IMR-90 (cell line): Measurements from ENCODE around the gene HDC. TPM values are rescaled to one million over a fixed set of nuclear protein-coding genes. Genes with fewer than 3 reads are reported as not detected.

Experiments
- ATAC-seq: fragments of 200-7000 bp; cut with Tn5 transposase; 2 replicates; pipeline ENCODE4 v1.9.1; 2020; ENCODE audit warnings: low read depth, mild to moderate bottlenecking, moderate library complexity
- BruUV-seq: library from RNA; stranded (reverse); fragments of 400-500 nt; replicated peaks from 2 replicates; lab custom pipeline; 2021; lab: Mats Ljungman, UMichigan
- CTCF ChIA-PET: fragments of 300-600 bp; formaldehyde crosslinking; extraction: SDS; loops from one replicate; lab custom pipeline; 2021; ENCODE audit warnings: antibody characterized with exemption; lab: Yijun Ruan, JAX
- POLR2A ChIA-PET: fragments of 300-600 bp; sonication (Branson Sonifier 250); formaldehyde crosslinking; loops from one replicate; lab custom pipeline; 2022; ENCODE audit warnings: antibody characterized with exemption; ENCODE audit not compliant: unreplicated experiment; lab: Charles Lee
- DNase-seq: peaks from one replicate; pipeline ENCODE4 v3.0.0; 2013
- H2AFZ ChIP-seq: replicated peaks from 2 replicates; pipeline ENCODE3; 2013; ENCODE audit warnings: low read length, mild to moderate bottlenecking; ENCODE audit not compliant: poor library complexity
- H2AK5ac ChIP-seq: 2 replicates; pipeline ENCODE4 v1.6.1; 2013; ENCODE audit warnings: low read depth, low read length, inconsistent platforms
- H2AK9ac ChIP-seq: replicated peaks from 2 replicates; pipeline ENCODE3; 2013; ENCODE audit warnings: mild to moderate bottlenecking, low read depth, low read length, moderate library complexity; ENCODE audit not compliant: poor library complexity
- H2BK120ac ChIP-seq: 2 replicates; pipeline ENCODE4 v1.6.1; 2013; ENCODE audit warnings: low read depth, low read length, inconsistent platforms
- H2BK15ac ChIP-seq: 3 replicates; pipeline ENCODE4 v1.6.1; 2013; ENCODE audit warnings: low read depth, low read length, inconsistent platforms
- H2BK20ac ChIP-seq: 2 replicates; pipeline ENCODE4 v1.6.1; 2013; ENCODE audit warnings: low read depth, mild to moderate bottlenecking, inconsistent platforms, low read length, moderate library complexity
- H2BK5ac ChIP-seq: 2 replicates; pipeline ENCODE4 v1.6.1; 2013; ENCODE audit warnings: mild to moderate bottlenecking, low read depth, low read length, inconsistent platforms; ENCODE audit not compliant: poor library complexity, severe bottlenecking
- H3K14ac ChIP-seq: replicated peaks from 2 replicates; pipeline ENCODE4 v1.6.1; 2013; ENCODE audit warnings: low read depth, low read length, inconsistent platforms
- H3K18ac ChIP-seq: 2 replicates; pipeline ENCODE4 v1.6.1; 2013; ENCODE audit warnings: low read depth, low read length, control low read depth
- H3K23ac ChIP-seq: 2 replicates; pipeline ENCODE4 v1.6.1; 2013; ENCODE audit warnings: low read depth, low read length, inconsistent platforms
- H3K27ac ChIP-seq: 2 replicates; pipeline ENCODE4 v1.5.1; 2013; ENCODE audit warnings: mild to moderate bottlenecking, control low read depth, low read length; ENCODE audit not compliant: insufficient read depth
- H3K27me3 ChIP-seq: 2 replicates; pipeline ENCODE4 v1.6.1; 2013; ENCODE audit warnings: low read length; ENCODE audit not compliant: control insufficient read depth, insufficient read depth
- H3K36me3 ChIP-seq: 2 replicates; pipeline ENCODE4 v1.6.1; 2013; ENCODE audit warnings: low read length, mixed read lengths; ENCODE audit not compliant: control insufficient read depth, insufficient read depth
- H3K4ac ChIP-seq: 2 replicates; pipeline ENCODE4 v1.6.1; 2013; ENCODE audit warnings: low read depth, low read length, inconsistent platforms
- H3K4me1 ChIP-seq: 2 replicates; pipeline ENCODE4 v1.6.1; 2013; ENCODE audit warnings: low read length, mixed read lengths; ENCODE audit not compliant: control insufficient read depth, insufficient read depth
- H3K4me2 ChIP-seq: 2 replicates; pipeline ENCODE4 v1.6.1; 2013; ENCODE audit warnings: low read depth, mild to moderate bottlenecking, control low read depth, low read length, moderate library complexity
- H3K4me3 ChIP-seq: 2 replicates; pipeline ENCODE4 v1.5.1; 2013; ENCODE audit warnings: low read depth, mild to moderate bottlenecking, control low read depth, low read length, moderate library complexity; ENCODE audit not compliant: insufficient read depth
- H3K56ac ChIP-seq: 2 replicates; pipeline ENCODE4 v1.6.1; 2013; ENCODE audit warnings: low read length, inconsistent platforms; ENCODE audit not compliant: insufficient read depth; ENCODE audit errors: extremely low read depth
- H3K79me1 ChIP-seq, 2 experiments: 2 replicates each; pipeline ENCODE4 v1.6.1; 2013; ENCODE audit warnings: low read length in 2 of 2, inconsistent platforms in 1 of 2, low read depth in 1 of 2
- H3K9ac ChIP-seq: 2 replicates; pipeline ENCODE4 v1.6.1; 2013; ENCODE audit warnings: low read depth, low read length, control low read depth
- H3K9me1 ChIP-seq: 2 replicates; pipeline ENCODE4 v1.6.1; 2013; ENCODE audit warnings: low read length, inconsistent platforms; ENCODE audit not compliant: insufficient read depth
- H3K9me3 ChIP-seq: 2 replicates; pipeline ENCODE4 v1.6.1; 2013; ENCODE audit warnings: low read length; ENCODE audit not compliant: control insufficient read depth, insufficient read depth
- H4K20me1 ChIP-seq: 2 replicates; pipeline ENCODE4 v1.6.1; 2013; ENCODE audit warnings: low read length, inconsistent platforms; ENCODE audit not compliant: insufficient read depth
- H4K5ac ChIP-seq: 2 replicates; pipeline ENCODE4 v1.6.1; 2013; ENCODE audit warnings: mild to moderate bottlenecking, low read depth, low read length, control low read depth
- H4K8ac ChIP-seq, 2 experiments: 2 replicates each; pipeline ENCODE4 v1.6.1; 2013; ENCODE audit warnings: low read depth in 2 of 2, low read length in 2 of 2, control low read depth in 1 of 2, inconsistent platforms in 1 of 2
- H4K91ac ChIP-seq: 2 replicates; pipeline ENCODE4 v1.6.1; 2013; ENCODE audit warnings: low read depth, low read length, inconsistent platforms; ENCODE audit not compliant: insufficient read depth
- BHLHE40 ChIP-seq: fragments of 150-350 bp; IDR thresholded peaks from 2 replicates; pipeline ENCODE4 v1.6.1; 2016; ENCODE audit warnings: mild to moderate bottlenecking, low read depth, low read length
- CEBPB ChIP-seq: IDR thresholded peaks from 2 replicates; pipeline ENCODE4 v1.6.1; 2012; ENCODE audit warnings: low read depth, low read length, improper control_type of control experiment
- CHD1 ChIP-seq: IDR thresholded peaks from 2 replicates; pipeline ENCODE4 v1.6.1; 2012; ENCODE audit warnings: low read depth, low read length, improper control_type of control experiment
- CTCF ChIP-seq: conservative IDR thresholded peaks from 2 replicates; pipeline ENCODE4 v1.5.1; 2012; ENCODE audit warnings: mild to moderate bottlenecking, low read depth, low read length, improper control_type of control experiment
- ELK1 ChIP-seq: fragments of 150-350 bp; IDR thresholded peaks from 2 replicates; pipeline ENCODE4 v1.6.1; 2016; ENCODE audit warnings: low read depth, mild to moderate bottlenecking, low read length, moderate library complexity, borderline replicate concordance
- FOS ChIP-seq: fragments of 150-350 bp; IDR thresholded peaks from 2 replicates; pipeline ENCODE4 v1.6.1; 2016; ENCODE audit warnings: low read depth, low read length
- MAFK ChIP-seq: IDR thresholded peaks from 2 replicates; pipeline ENCODE4 v1.6.1; 2012; ENCODE audit warnings: low read depth, low read length, improper control_type of control experiment
- MAZ ChIP-seq: IDR thresholded peaks from 2 replicates; pipeline ENCODE4 v1.6.1; 2012; ENCODE audit warnings: low read depth, mild to moderate bottlenecking, low read length, improper control_type of control experiment, moderate library complexity, borderline replicate concordance
- MXI1 ChIP-seq: IDR thresholded peaks from 2 replicates; pipeline ENCODE4 v1.6.1; 2012; ENCODE audit warnings: low read depth, mild to moderate bottlenecking, low read length, moderate library complexity, borderline replicate concordance
- NFE2L2 ChIP-seq: fragments of 150-350 bp; IDR thresholded peaks from 2 replicates; pipeline ENCODE4 v1.6.1; 2016; ENCODE audit warnings: low read depth, mild to moderate bottlenecking, low read length
- POLR2A ChIP-seq: IDR thresholded peaks from 2 replicates; pipeline ENCODE4 v1.6.1; 2012; ENCODE audit warnings: mild to moderate bottlenecking, low read depth, low read length
- RAD21 ChIP-seq: IDR thresholded peaks from 2 replicates; pipeline ENCODE4 v1.6.1; 2012; ENCODE audit warnings: low read length, improper control_type of control experiment
- RCOR1 ChIP-seq: IDR thresholded peaks from 2 replicates; pipeline ENCODE4 v1.6.1; 2012; ENCODE audit warnings: mild to moderate bottlenecking, low read length, improper control_type of control experiment; ENCODE audit not compliant: insufficient replicate concordance
- RFX5 ChIP-seq: IDR thresholded peaks from 2 replicates; pipeline ENCODE4 v1.8.0; 2012; ENCODE audit warnings: low read depth, mild to moderate bottlenecking, low read length, moderate library complexity
- SMC3 ChIP-seq: fragments of 150-350 bp; IDR thresholded peaks from 2 replicates; pipeline ENCODE4 v1.6.1; 2016; ENCODE audit warnings: low read depth, mild to moderate bottlenecking, antibody characterized with exemption, low read length, moderate library complexity
- WGBS, 2 experiments: methylation state at CpG; one replicate each; pipeline versions ENCODE4 v1.1.5 to v1.1.7; 2013; ENCODE audit warnings: missing lambda C conversion rate in 2 of 2; ENCODE audit not compliant: insufficient read length in 1 of 2; ENCODE audit errors: extremely low coverage in 2 of 2; 5-methylcytosine and 5-hydroxymethylcytosine counted together
- dilution Hi-C: fragments of 300-500 bp; cut with HindIII; formaldehyde crosslinking; loops from one replicate; pipeline ENCODE4 v1.14.3; 2018; ENCODE audit warnings: low sequenced_read_pairs; ENCODE audit not compliant: unreplicated experiment
- in situ Hi-C: fragments of 300-500 bp; cut with MboI; formaldehyde crosslinking; loops from 3 replicates; pipeline ENCODE4 v1.14.3; 2019; ENCODE audit warnings: low sequenced_read_pairs, inconsistent platforms, mixed read lengths
- intact Hi-C: fragments of 100-400 bp; cut with micrococcal nuclease; formaldehyde crosslinking; loops from 2 replicates; pipeline ENCODE4 v1.10.0; 2022
- polyA plus RNA-seq, 3 experiments: library from polyadenylated mRNA; depleted of rRNA; stranded (reverse); fragments of >200 nt; gene quantifications; 2 replicates each; pipeline ENCODE4 v1.2.3, GENCODE V29; 2012; ENCODE audit warnings: low replicate concordance in 1 of 3
- total RNA-seq: library from RNA; depleted of rRNA; stranded (reverse); fragments of >200 nt; gene quantifications from 2 replicates; pipeline ENCODE4 v1.2.3, GENCODE V29; 2012
- TF ChIP-seq, protein P1 (sequence below): fragments of 150-350 bp; IDR thresholded peaks from 2 replicates; pipeline ENCODE4 v1.6.1; 2017; ENCODE audit warnings: mild to moderate bottlenecking, antibody characterized with exemption, low read length, low read depth

HDC gene
- total and polyA plus RNA-seq, 2 of the 4 experiments (the other 2 are of a cell fraction) = not detected

DNA sequence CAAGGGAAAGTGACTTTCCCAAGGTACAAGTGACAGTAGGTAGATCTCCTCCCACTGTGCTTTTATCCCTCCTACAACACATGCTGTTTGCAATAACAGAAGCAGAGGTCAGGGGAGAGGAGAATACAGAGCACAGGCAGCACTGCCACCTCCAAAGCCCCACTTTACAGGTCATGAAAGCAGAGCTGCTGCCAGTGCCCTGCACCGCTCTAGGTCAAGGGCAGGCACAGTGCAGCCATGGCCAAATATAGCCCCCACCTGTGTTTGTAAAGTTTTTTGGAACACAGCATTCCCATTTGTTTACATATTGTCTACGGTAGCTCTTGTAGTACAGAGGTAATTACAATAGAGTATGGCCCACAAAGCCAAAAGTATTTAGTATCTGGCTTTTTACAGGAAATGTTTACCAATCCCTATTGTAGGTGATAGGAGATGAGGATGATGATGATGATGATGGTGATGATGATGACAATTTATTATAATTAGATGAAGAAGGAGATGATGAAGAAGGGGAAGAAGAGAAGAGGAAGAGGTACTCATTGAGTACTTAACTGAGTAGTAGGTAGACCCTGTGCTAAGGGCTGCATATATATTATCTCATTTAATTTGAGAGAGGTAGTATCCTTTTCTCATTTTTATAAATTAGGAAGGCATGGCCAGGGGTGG lies 20.4 kb downstream of the HDC start:
- no TSS peak for BruUV-seq
- Histone ChIP-seq H2AFZ (no peak overlapping the region), H4K5ac (no peak overlapping the region), H3K4me1 (peaks cover 2% of the 10 kb centered on the region), H3K56ac (no peak overlapping the region), H2AK5ac (no peak overlapping the region), H3K9me3 (no peaks in the 10 kb centered on the region), H2BK5ac (no peak overlapping the region), H2AK9ac (no peak overlapping the region), H4K20me1 (no peaks in the 10 kb centered on the region), H2BK15ac (no peak overlapping the region), H3K9me1 (0 out of 2 replicates have a peak, but pooled peaks cover 3% of the 10 kb centered on the region), H3K9ac (no peak overlapping the region), H3K79me1 (no peaks in the 10 kb centered on the region), H3K23ac (no peak overlapping the region), H2BK120ac (no peak overlapping the region), H4K8ac (no peak overlapping the region), H3K4ac (no peak overlapping the region), H3K27me3 (no peaks in the 10 kb centered on the region), H3K27ac (no peak overlapping the region), H3K36me3 (no peaks in the 10 kb centered on the region), H3K18ac (no peak overlapping the region), H3K4me2 (no peak overlapping the region), H2BK20ac (no peak overlapping the region), H3K4me3 (no peak overlapping the region), H3K14ac (no peak overlapping the region), H4K91ac (no peak overlapping the region)
- intact Hi-C loops (no loop called here), in situ Hi-C loops (no loop called here), dilution Hi-C loops (no loop called here)
- POLR2A ChIA-PET = no interaction called here
- CTCF ChIA-PET = interaction anchor here (0.6 kb wide), 1 partner anchor 9 kb away, joined by 3 read pairs; no protein-coding TSS in a partner anchor
- WGBS, 2 experiments = no CpG with 5 or more reads among the region's 2 CpGs
- no peak for ATAC-seq
- no peak for DNase-seq
- TF ChIP-seq CHD1 (no peak), RFX5 (no peak), BHLHE40 (no peak), SMC3 (no peak), RCOR1 (no peak), NFE2L2 (no peak), POLR2A (no peak), MXI1 (no peak), MAZ (no peak), CEBPB (no peak), RAD21 (no peak), FOS (no peak), MAFK (no peak), CTCF (no peak), ELK1 (no peak)
- TF ChIP-seq, protein P1, sequence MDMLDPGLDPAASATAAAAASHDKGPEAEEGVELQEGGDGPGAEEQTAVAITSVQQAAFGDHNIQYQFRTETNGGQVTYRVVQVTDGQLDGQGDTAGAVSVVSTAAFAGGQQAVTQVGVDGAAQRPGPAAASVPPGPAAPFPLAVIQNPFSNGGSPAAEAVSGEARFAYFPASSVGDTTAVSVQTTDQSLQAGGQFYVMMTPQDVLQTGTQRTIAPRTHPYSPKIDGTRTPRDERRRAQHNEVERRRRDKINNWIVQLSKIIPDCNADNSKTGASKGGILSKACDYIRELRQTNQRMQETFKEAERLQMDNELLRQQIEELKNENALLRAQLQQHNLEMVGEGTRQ = no peak
